DOHH2 (cell line): ENCODE results near the gene KCNA3.

Experiments used
- CTCF ChIP-seq: fragments of 200-600 bp; sonication (generic); IDR thresholded peaks from one replicate; pipeline ENCODE4 v1.5.1; 2014; ENCODE audit warnings: antibody characterized with exemption, mild to moderate bottlenecking, low read depth, low read length; ENCODE audit not compliant: poor library complexity, severe bottlenecking
- EZH2phosphoT487 ChIP-seq: fragments of 200-600 bp; sonication (generic); IDR thresholded peaks from 2 replicates; pipeline ENCODE4 v1.6.1; 2017; ENCODE audit warnings: borderline replicate concordance, mild to moderate bottlenecking, antibody characterized with exemption, low read length, moderate library complexity, mixed read lengths

GRCh38 chr1:110710314-110710713 lies 35.6 kb upstream of the KCNA3 start:
- TF ChIP-seq EZH2phosphoT487 (no peak), CTCF (no peak)
